ENCODE results near the gene DLG2. TPM values are rescaled to one million over a fixed set of nuclear protein-coding genes. Genes with fewer than 3 reads are reported as not detected.

The DLG2 gene
- total RNA-seq, 1 experiment from 2014 or later: 17.5 TPM

DNA sequence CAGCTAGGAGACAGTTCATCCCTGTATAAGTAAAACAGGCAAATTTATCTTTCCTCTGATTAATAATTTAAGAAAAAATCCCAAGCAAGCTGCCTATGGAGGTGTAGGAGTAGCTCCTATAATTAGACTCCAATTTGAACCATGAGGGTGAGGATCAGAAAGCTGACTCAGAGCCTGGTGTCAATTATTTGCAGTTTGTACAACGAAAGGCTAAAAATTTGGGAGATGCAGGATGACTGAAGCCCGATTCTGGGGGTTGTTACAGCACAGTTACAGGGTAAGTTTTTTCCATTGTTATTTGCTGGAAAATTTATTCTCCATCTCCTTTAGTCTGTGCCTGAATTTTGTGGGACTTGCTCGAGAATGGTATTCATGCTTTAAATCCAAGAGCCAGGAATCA, 1981.6 kb downstream of the DLG2 start:
- no peaks in the 10 kb centered on the region for H3K27me3 Mint-ChIP-seq (ENCODE audit: low read depth)
- DNase-seq (ENCODE audit: low spot score): no peak
- no peak overlapping the region for H3K27ac Mint-ChIP-seq
- TF ChIP-seq RORB (CRISPR knock-in tag; IDR thresholded peaks at IDR 0.05) (no peak), ZNF317 (CRISPR knock-in tag; IDR thresholded peaks at IDR 0.05; ENCODE audit: borderline replicate concordance, low read depth) (no peak), IRF2 (CRISPR knock-in tag; IDR thresholded peaks at IDR 0.05; ENCODE audit: borderline replicate concordance, low read depth) (no peak), TCF7 (CRISPR knock-in tag; IDR thresholded peaks at IDR 0.05; ENCODE audit: low read depth) (no peak), OVOL2 (CRISPR knock-in tag; IDR thresholded peaks at IDR 0.05; ENCODE audit: borderline replicate concordance) (no peak), ZNF263 (CRISPR knock-in tag; IDR thresholded peaks at IDR 0.05; ENCODE audit: low read depth) (no peak), ZNF416 (CRISPR knock-in tag; IDR thresholded peaks at IDR 0.05) (no peak), FOXK1 (CRISPR knock-in tag; IDR thresholded peaks at IDR 0.05) (no peak), JAZF1 (CRISPR knock-in tag; IDR thresholded peaks at IDR 0.05) (no peak)
- TF ChIP-seq, protein P1, sequence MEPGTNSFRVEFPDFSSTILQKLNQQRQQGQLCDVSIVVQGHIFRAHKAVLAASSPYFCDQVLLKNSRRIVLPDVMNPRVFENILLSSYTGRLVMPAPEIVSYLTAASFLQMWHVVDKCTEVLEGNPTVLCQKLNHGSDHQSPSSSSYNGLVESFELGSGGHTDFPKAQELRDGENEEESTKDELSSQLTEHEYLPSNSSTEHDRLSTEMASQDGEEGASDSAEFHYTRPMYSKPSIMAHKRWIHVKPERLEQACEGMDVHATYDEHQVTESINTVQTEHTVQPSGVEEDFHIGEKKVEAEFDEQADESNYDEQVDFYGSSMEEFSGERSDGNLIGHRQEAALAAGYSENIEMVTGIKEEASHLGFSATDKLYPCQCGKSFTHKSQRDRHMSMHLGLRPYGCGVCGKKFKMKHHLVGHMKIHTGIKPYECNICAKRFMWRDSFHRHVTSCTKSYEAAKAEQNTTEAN (CRISPR knock-in tag; IDR thresholded peaks at IDR 0.05): no peak
- TF ChIP-seq, protein P2, sequence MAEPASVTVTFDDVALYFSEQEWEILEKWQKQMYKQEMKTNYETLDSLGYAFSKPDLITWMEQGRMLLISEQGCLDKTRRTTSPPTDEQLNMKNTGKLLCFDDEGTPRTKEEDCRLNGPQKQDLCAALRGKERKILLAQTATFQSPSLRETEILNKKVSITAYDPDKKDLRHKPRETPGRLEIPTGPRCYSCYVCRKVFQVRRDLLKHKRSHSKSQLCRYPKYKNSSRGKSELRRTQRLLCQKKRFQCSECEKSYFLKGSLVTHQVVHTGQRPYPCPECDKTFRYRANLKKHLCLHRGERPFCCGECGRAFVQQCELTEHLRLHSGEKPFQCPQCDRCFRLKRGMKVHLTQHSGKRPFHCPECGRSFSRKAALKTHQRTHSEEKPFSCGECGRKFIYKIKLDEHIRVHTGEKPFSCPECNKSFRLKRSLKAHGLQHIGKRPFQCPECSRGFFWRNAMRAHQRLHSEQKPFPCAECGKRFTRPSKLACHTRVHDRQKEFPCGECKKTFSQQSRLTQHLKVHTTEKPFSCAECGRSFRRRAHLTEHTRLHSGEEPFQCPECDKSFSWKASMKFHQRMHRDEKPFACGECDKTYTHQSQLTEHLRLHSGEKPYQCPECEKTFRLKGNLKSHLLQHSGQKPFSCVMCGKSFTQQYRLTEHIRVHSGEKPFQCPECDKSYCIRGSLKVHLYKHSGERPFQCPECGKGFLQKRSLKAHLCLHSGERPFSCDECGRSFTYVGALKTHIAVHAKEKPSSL (CRISPR knock-in tag; conservative IDR thresholded peaks at IDR 0.05): no peak
- TF ChIP-seq, protein P3, sequence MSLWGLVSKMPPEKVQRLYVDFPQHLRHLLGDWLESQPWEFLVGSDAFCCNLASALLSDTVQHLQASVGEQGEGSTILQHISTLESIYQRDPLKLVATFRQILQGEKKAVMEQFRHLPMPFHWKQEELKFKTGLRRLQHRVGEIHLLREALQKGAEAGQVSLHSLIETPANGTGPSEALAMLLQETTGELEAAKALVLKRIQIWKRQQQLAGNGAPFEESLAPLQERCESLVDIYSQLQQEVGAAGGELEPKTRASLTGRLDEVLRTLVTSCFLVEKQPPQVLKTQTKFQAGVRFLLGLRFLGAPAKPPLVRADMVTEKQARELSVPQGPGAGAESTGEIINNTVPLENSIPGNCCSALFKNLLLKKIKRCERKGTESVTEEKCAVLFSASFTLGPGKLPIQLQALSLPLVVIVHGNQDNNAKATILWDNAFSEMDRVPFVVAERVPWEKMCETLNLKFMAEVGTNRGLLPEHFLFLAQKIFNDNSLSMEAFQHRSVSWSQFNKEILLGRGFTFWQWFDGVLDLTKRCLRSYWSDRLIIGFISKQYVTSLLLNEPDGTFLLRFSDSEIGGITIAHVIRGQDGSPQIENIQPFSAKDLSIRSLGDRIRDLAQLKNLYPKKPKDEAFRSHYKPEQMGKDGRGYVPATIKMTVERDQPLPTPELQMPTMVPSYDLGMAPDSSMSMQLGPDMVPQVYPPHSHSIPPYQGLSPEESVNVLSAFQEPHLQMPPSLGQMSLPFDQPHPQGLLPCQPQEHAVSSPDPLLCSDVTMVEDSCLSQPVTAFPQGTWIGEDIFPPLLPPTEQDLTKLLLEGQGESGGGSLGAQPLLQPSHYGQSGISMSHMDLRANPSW (CRISPR knock-in tag; conservative IDR thresholded peaks at IDR 0.05; ENCODE audit: low read depth): no peak
- TF ChIP-seq, protein P4, sequence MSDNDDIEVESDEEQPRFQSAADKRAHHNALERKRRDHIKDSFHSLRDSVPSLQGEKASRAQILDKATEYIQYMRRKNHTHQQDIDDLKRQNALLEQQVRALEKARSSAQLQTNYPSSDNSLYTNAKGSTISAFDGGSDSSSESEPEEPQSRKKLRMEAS (CRISPR knock-in tag; IDR thresholded peaks at IDR 0.05): no peak
- TF ChIP-seq, protein P5, sequence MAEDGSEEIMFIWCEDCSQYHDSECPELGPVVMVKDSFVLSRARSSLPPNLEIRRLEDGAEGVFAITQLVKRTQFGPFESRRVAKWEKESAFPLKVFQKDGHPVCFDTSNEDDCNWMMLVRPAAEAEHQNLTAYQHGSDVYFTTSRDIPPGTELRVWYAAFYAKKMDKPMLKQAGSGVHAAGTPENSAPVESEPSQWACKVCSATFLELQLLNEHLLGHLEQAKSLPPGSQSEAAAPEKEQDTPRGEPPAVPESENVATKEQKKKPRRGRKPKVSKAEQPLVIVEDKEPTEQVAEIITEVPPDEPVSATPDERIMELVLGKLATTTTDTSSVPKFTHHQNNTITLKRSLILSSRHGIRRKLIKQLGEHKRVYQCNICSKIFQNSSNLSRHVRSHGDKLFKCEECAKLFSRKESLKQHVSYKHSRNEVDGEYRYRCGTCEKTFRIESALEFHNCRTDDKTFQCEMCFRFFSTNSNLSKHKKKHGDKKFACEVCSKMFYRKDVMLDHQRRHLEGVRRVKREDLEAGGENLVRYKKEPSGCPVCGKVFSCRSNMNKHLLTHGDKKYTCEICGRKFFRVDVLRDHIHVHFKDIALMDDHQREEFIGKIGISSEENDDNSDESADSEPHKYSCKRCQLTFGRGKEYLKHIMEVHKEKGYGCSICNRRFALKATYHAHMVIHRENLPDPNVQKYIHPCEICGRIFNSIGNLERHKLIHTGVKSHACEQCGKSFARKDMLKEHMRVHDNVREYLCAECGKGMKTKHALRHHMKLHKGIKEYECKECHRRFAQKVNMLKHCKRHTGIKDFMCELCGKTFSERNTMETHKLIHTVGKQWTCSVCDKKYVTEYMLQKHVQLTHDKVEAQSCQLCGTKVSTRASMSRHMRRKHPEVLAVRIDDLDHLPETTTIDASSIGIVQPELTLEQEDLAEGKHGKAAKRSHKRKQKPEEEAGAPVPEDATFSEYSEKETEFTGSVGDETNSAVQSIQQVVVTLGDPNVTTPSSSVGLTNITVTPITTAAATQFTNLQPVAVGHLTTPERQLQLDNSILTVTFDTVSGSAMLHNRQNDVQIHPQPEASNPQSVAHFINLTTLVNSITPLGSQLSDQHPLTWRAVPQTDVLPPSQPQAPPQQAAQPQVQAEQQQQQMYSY (CRISPR knock-in tag; IDR thresholded peaks at IDR 0.05): no peak
- TF ChIP-seq, protein P6, sequence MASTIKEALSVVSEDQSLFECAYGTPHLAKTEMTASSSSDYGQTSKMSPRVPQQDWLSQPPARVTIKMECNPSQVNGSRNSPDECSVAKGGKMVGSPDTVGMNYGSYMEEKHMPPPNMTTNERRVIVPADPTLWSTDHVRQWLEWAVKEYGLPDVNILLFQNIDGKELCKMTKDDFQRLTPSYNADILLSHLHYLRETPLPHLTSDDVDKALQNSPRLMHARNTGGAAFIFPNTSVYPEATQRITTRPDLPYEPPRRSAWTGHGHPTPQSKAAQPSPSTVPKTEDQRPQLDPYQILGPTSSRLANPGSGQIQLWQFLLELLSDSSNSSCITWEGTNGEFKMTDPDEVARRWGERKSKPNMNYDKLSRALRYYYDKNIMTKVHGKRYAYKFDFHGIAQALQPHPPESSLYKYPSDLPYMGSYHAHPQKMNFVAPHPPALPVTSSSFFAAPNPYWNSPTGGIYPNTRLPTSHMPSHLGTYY (CRISPR knock-in tag; IDR thresholded peaks at IDR 0.05): no peak
- ChIA-PET POLR2A (no interaction called here), CTCF (no interaction called here)
- H3K9me3 Mint-ChIP-seq: no peaks in the 10 kb centered on the region
- peaks cover 28% of the 10 kb centered on the region for H3K4me1 Mint-ChIP-seq
- no peak for ATAC-seq
- H3K4me3 Mint-ChIP-seq: no peak overlapping the region
- no peaks in the 10 kb centered on the region for H3K36me3 Mint-ChIP-seq

Data from WTC11 (cell line).